H1 (cell line): Measurements from ENCODE around the gene MEX3B.

Experiments
- BCL11A ChIP-seq, 2 experiments: IDR thresholded peaks; one replicate each; pipeline ENCODE4 v1.6.1; 2011; ENCODE audit warnings: low read depth in 2 of 2, low read length in 2 of 2, mild to moderate bottlenecking in 2 of 2
- CBX8 ChIP-seq: fragments of 300-800, 300-1000 bp; sonication (generic); IDR thresholded peaks from 2 replicates; pipeline ENCODE4 v1.7.1; 2016; ENCODE audit warnings: low read depth, low read length, borderline replicate concordance
- CHD2 ChIP-seq: IDR thresholded peaks from 2 replicates; pipeline ENCODE4 v1.6.1; 2012; ENCODE audit warnings: low read length, improper control_type of control experiment
- CTCF ChIP-seq, 3 experiments: IDR thresholded peaks; 1 replicate in 2 of 3; 2 replicates in 1 of 3; pipeline versions ENCODE4 v1.5.1 to v1.6.1; 2011; ENCODE audit warnings: low read length in 3 of 3, mild to moderate bottlenecking in 3 of 3, inconsistent platforms in 2 of 3, low read depth in 1 of 3, moderate library complexity in 1 of 3; ENCODE audit not compliant: insufficient read depth in 1 of 3; ENCODE audit errors: control extremely low read depth in 1 of 3
- EZH2 ChIP-seq: fragments of 200-600 bp; sonication (generic); IDR thresholded peaks from 2 replicates; pipeline ENCODE4 v1.7.1; 2012; ENCODE audit warnings: low read depth, mild to moderate bottlenecking, moderate library complexity, low read length, inconsistent platforms; ENCODE audit not compliant: severe bottlenecking
- KDM1A ChIP-seq: fragments of 200-600, 300-600 bp; sonication (generic); IDR thresholded peaks from 2 replicates; pipeline ENCODE4 v1.7.1; 2016; ENCODE audit warnings: mild to moderate bottlenecking, low read length, borderline replicate concordance
- POLR2A ChIP-seq, 2 experiments: IDR thresholded peaks; 1 replicate in 1 of 2; 2 replicates in 1 of 2; pipeline ENCODE4 v1.6.1; 2011; ENCODE audit warnings: low read depth in 2 of 2, low read length in 2 of 2, mild to moderate bottlenecking in 2 of 2; ENCODE audit errors: control extremely low read depth in 1 of 2
- SIN3A ChIP-seq, 2 experiments: IDR thresholded peaks in 1 of 2; conservative IDR thresholded peaks in 1 of 2; 2 replicates each; pipeline ENCODE4 v1.6.1; 2011 to 2012; ENCODE audit warnings: low read length in 2 of 2, improper control_type of control experiment in 1 of 2, low read depth in 1 of 2, mild to moderate bottlenecking in 1 of 2
- SIX5 ChIP-seq: IDR thresholded peaks from 2 replicates; pipeline ENCODE4 v1.6.1; 2011; ENCODE audit warnings: mild to moderate bottlenecking, low read depth, low read length
- SP2 ChIP-seq: IDR thresholded peaks from 2 replicates; pipeline ENCODE4 v1.6.1; 2012; ENCODE audit warnings: mild to moderate bottlenecking, low read length, inconsistent platforms
- SRF ChIP-seq: IDR thresholded peaks from 2 replicates; pipeline ENCODE4 v1.6.1; 2011; ENCODE audit warnings: mild to moderate bottlenecking, low read depth, low read length, moderate library complexity
- YY1 ChIP-seq: IDR thresholded peaks from 2 replicates; pipeline ENCODE4 v1.6.1; 2011; ENCODE audit warnings: low read depth, mild to moderate bottlenecking, low read length

GRCh38 chr15:82048811-82049210 lies 3.0 kb upstream of the MEX3B start:
- TF ChIP-seq YY1: no peak
- no peak for TF ChIP-seq SIX5
- TF ChIP-seq KDM1A: no peak
- no peak for TF ChIP-seq POLR2A (IDR thresholded peaks at IDR 0.05; ENCODE audit: control extremely low read depth in 1 of 2, low read depth in 2 of 2, low read length in 2 of 2)
- TF ChIP-seq CTCF (IDR thresholded peaks at IDR 0.05; ENCODE audit: control extremely low read depth in 1 of 3, insufficient read depth in 1 of 3, low read depth in 1 of 3, low read length in 3 of 3): no peak
- no peak for TF ChIP-seq SRF
- TF ChIP-seq EZH2: no peak
- TF ChIP-seq SIN3A (conservative IDR thresholded peaks at IDR 0.05 in 1 of 2, IDR thresholded peaks at IDR 0.05 in 1 of 2; ENCODE audit: low read depth in 1 of 2, low read length in 2 of 2): no peak
- no peak for TF ChIP-seq SP2
- TF ChIP-seq CHD2: no peak
- no peak for TF ChIP-seq BCL11A (IDR thresholded peaks at IDR 0.05; ENCODE audit: low read depth in 2 of 2, low read length in 2 of 2)
- no peak for TF ChIP-seq CBX8
